Activated CD4-positive, alpha-beta T cell treated with anti-CD3 and anti-CD28 coated beads, Interleukin-2, Interleukin-4, amounts not matched to agents 100 ng/mL and 50 ng/mL, durations not matched to agents 16 hours and 8 hours (primary cell): ENCODE results near the gene ANKRD13C.
"Not testable (repeated sequence)": the region's sequence is repeated elsewhere in the genome, so short reads cannot be mapped to it uniquely, and the experiment has no call there.

Experiments
- DNase-seq: peaks from one replicate; pipeline ENCODE4 v3.0.0-alpha.2; 2020; ENCODE audit warnings: low spot score

ANKRD13C gene, protein sequence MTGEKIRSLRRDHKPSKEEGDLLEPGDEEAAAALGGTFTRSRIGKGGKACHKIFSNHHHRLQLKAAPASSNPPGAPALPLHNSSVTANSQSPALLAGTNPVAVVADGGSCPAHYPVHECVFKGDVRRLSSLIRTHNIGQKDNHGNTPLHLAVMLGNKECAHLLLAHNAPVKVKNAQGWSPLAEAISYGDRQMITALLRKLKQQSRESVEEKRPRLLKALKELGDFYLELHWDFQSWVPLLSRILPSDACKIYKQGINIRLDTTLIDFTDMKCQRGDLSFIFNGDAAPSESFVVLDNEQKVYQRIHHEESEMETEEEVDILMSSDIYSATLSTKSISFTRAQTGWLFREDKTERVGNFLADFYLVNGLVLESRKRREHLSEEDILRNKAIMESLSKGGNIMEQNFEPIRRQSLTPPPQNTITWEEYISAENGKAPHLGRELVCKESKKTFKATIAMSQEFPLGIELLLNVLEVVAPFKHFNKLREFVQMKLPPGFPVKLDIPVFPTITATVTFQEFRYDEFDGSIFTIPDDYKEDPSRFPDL

DNA sequence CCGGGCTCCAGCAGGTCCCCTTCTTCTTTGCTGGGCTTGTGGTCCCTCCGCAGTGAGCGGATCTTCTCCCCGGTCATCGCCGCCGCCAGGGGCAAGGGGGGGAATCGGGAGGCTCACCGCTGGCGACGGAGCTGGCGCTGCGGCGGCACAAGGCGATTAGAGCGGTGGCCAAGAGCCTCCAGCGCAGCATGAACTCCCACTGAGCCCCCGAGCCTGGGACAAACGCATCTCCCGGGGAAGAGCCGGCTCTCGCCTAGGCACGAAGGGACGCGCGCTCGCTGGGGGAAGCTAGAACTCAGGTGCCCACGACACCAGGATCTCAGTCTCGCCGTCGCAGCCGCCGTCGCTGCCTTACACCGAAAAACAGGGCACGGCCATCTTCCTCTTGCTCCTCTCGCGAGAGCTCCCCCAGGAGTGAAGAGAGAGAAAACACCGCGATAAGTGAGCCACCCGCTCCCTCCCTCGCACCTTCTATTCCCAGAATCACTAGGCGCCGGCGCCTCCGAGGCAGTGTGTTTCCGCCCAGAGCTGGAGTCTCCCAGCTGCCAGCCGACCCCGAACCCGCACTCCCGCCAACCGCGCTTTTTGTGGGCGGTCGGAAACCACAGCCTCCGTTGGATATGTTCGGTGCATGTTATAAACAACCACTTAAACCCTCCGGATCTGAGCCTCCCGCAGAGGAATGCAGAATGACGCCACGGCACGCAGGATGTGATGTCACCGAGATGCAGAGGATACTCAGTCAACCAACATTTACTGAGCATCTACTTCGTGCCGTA lies at the start of gene ANKRD13C:
TSS of gene ANKRD13C (minus strand) at position 391 of the 779 bp plus-strand sequence. CDS start at position 77, 314 bp downstream.
- peak; percentile 94 for DNase-seq

DNA sequence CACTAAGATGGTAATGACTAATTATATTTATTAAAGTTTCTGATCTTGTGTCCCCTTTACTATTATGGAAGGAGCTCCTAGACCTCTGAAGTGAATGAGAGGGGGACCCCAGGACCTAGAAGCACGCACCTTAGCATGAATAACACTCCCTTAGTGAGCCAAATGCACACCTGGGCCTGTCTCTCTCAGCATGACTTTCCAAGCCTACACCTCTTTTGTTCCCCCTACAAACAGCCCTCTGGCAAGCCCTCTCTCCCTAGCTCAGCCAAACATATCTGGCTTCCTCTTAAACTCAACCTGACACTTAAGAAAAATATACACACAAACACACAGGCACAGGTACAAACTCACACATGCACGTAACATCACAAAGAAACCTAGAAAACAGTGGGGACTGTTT lies 49.2 kb upstream of the ANKRD13C start:
- DNase-seq: no peak

DNA sequence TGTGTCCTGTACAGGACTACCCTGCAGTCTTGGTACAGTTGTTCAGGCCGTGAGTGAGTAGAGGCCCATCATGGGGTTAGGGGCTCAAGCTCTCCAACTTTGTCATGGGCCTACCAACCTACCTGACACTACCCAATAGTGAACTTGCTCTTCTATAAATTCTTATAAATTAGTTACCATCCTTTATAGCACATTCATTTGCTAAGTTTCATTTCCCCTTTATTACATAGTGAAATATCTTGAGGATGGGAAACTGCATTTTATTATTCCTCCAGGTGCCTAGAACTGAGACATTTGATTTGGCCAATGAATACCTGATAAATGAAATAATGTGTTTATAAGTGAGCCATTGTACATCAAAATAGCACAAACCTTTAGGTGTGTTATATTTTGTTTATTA lies 47.5 kb upstream of the ANKRD13C start:
- DNase-seq: no peak

DNA sequence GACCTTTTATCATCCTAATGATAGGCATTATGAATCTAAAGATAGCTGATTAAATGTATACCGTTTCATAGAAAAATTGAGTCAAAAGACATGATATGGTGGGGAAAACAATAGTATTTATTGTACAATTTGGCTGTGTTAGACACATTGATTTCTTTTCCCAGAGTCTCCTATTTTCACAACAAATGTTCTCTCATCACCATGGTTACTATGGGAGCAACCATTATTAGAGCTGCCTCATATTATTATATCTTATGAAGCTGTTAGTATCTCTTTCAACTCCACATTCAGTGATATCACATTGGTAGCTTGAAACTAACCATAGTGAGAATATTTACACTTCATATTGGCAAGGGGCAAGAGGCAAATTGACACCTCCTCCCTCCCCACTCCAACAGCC lies 45.8 kb upstream of the ANKRD13C start:
- DNase-seq: no peak

DNA sequence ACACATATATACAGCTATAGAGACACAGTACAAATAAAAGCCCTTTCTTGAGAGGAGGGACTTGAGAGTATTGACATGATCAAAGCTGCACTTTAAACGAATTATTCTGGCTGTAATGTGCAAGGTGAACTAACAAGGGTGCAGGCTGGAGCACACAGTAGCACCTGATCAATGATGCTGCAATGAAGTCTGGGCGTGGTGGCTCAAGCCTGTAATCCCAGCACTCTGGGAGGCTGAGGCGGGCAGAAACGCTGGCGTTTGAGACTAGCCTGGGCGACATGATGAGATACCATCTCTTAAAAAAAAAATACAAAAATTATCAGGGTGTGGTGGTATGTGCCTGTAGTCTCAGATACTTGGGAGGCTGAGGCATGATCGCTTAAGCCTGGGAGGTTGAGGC lies 42.5 kb upstream of the ANKRD13C start:
- no peak for DNase-seq

DNA sequence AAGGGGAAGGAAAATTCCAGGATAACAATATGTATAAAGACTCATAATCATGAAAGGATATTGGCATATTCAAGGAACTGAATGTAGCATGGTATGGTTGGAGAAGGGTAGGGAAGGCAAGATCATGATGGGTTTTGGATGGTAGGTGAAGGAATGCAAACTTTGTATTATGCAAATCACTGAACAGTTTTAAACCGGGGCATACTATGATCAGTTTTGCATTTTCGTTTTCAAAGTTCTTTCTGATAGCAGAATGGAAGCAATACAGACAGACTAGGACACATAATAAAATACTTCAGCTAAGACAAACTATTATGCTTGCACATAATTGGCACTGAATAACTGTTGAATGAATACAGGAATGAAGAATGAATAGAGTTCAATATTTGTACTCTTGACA lies 42.1 kb upstream of the ANKRD13C start:
- DNase-seq: no peak

DNA sequence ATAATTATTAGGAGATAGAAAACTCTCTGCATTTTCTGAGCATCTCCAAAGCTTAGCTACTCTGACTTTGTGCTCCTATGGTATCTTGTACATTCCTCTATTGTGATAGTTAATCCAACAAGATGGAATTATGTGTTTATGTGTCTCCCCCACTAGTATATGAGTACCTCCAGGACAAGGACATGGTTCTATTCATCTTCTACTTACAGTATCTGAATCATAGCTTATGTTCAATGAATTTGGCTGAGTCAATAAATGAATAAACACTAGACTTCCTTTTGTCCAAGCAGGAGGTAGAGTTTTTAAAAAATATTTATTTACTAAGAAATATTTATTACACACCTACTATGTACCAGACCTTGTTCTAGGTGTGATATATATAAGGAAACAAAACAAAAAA lies 38.1 kb upstream of the ANKRD13C start:
- no peak for DNase-seq

DNA sequence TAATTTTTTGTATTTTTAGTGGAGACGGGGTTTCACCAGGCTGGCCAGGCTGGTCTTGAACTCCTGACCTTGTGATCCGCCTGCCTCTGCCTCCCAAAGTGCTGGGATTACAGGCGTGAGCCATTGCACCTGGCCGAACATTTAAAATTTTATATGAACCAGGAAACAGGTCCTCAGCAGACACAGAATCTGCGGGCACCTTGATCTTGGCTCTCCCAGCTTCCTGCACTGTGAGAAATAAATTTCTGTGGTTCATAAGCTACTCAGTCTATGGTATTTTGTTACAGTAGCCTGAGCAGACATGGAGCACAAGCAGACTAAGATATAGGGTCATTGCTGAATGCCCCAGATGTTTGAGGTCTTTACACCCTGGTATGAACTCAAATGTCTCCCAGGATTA lies 33.0 kb upstream of the ANKRD13C start:
- DNase-seq: no peak

DNA sequence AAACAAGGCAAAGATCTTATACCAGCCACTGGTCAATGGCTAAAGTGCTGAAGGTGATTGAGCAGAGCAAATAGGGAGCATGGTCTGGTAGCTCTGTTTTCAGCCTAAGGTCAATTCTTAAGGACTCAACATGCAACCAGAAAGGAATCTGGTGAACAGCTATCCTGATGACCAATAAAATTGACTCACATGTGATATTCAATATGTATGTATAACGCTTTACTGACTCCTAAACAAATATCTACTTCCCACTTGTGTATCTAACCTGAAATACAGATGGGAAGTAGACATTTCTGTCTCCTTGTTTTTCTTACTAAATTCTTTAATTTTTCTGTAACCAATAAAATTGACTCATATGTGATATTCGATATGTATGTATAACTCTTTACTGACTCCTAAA lies 31.6 kb upstream of the ANKRD13C start:
- DNase-seq: no peak

DNA sequence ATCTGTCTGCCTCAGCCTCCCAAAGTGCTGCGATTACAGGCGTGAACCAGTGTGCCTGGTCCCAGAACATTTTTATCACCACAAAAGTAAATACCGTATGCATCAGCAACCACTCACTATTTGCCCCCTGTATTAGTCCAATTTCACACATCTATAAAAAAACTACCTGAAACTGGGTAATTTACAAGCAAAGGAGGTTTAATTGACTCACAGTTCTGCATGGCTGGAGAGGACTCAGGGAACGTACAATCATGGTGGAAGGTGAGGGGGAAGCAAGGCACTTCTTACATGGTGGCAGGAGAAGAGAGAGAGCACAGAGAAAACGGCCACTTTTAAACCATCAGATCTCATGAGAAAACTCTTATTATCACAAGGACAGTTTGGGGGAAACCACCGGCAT lies 31.0 kb upstream of the ANKRD13C start:
- no peak for DNase-seq

DNA sequence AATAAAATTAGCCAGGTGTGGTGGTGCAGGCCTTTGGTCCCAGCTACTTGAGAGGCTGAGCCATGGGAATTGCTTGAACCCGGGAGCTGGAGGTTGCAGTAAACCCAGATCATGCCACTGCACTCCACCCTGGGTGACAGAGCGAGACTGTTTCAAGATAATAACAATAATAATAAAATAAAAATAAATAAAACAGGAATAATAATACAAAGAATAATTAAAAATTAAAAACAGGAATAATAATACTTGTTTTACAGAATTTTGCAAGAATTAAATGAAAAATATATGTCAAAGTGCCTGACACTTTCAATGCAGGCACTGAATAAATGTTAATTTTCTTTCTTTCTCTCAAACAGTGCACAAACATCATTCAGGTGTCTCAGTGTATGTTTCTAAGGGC lies 30.0 kb upstream of the ANKRD13C start:
- DNase-seq: no peak

DNA sequence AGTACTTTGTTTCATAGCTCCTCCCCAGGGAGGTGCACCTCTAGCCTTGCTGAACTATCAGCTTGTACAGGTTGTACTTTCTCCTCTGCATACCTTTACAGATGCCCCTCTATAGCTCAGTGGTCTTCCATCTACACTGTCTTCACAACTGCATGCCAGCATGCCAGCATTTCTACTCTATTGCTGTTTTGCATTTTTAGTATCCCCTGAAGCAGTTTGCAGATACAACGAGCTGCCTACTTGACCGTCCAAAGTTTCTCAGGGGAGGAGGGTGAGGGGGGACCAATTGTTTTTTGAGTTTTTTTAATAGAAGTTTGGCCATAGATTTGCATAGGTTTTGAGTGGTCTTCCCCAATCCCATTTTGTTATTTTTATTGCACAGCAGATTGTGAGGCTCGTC lies 29.0 kb upstream of the ANKRD13C start:
- DNase-seq: no peak

DNA sequence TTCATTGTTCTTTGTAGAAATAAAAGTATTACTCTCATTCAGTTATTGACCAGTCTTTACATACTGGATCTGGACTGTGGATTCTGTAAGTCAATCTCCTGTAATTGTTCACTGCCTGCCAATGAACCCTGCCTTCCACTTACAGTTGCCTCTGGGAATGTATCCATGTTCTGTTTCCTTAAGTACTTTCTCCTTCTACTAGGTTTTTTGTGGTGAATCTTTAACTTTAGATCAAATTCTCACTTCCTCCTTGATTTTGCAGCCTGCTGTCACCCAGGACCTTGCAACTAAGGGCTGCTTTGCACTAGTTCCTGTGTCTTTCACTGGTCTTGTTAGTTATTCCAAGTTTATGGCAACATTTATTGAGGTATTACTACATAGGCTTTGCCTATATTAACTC lies 28.2 kb upstream of the ANKRD13C start:
- DNase-seq: no peak

DNA sequence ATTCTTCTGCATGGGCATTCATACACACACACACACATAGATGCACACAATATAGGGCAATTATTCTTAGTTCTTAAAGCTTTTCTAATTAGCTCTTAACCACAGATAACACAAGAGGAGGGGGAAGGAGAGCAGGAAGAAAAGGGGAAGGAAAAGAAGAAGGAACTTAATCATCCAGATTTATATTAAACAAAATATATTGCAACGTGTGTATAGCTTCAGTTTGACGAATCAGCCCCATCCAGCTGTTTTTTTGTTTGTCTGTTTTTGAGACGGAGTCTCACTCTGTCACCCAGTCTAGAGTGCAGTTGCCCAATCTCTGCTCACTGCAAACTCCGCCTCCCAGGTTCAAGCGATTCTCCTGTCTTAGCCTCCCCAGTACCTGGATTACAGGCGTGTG lies 21.7 kb upstream of the ANKRD13C start:
- DNase-seq: no peak

DNA sequence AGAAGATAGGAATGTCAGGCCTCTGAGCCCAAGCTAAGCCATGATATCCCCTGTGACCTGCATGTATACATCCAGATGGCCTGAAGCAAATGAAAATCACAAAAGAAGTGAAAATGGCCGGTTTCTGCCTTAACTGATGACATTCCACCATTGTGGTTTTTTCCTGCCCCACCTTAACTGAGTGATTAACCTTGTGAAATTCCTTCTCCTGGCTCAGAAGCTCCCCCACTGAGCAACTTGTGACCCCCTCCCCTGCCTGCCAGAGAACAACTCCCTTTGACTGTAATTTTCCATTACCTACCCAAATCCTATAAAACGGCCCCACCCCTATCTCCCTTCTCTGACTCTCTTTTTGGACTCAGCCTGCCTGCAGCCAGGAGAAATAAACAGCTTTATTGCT lies 19.1 kb upstream of the ANKRD13C start:
- DNase-seq: not testable (repeated sequence)

DNA sequence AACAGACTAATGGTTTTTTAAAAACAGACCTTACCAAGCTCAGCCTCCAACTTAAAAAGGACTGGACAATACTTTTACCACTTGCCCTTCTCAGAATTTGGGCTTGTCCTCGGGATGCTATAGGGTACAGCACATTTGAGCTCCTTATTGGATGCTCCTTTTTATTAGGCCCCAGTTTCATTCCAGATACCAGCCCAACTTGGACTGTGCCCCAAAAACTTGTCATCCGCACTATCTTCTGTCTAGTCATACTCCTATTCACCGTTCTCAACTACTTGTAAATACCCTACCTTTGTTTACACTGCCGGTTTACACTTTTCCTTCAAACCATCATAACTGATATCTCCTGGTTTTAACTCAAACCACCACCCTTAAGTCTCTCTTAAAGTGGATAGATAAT lies 17.9 kb upstream of the ANKRD13C start:
- no peak for DNase-seq

DNA sequence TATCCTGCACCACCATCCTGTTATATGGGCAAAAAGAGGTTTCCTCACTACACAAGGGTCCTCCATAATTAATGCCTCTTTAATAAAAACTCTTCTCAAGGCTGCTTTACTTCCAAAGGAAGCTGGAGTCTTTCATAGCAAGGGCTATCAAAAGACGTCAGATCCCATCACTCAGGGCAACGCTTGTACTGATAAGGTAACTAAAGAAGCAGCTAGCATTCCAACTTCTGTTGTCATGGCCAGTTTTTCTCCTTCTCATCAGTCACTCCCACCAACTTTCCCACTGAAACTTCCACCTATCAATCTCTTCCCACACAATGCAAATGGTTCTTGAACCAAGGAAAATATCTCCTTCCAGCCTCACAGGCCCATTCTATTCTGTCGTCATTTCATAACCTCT lies 17.1 kb upstream of the ANKRD13C start:
- not testable (repeated sequence) for DNase-seq

DNA sequence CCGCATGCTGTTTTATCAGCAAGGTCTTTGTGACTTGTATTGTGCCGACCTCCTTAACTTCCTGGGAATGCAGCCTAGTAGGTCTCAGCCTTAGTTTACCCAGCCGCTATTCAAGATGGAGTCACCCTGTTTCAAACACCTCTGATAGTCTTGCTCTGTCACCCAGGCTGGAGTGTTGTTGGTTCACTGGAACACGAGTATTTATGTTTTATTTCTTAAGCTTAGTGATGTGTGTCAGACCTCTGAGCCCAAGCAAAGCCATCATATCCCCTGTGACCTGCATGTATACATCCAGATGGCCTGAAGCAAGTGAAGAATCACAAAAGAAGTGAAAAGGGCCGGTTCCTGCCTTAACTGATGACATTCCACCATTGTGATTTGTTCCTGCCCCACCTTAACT lies 12.9 kb upstream of the ANKRD13C start:
- not testable (repeated sequence) for DNase-seq

DNA sequence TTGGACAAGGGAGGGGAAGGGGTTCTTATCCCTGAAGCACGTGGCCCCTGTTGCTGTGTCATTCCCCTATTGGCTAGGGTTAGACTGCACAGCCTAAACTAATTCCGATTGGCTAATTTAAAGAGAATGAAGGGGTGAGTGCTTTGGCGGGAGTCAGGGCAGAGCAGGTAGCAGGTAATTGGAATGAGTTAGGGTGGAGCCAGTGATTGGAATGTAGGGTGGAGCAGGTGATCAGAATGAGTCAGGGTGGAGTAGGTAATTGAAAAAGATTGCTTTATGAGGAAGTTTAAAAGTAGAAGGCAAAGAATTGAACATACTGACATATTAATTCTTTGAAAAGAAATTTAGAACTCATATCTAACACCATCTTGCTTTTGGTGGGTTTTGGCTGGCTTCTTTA lies 12.5 kb upstream of the ANKRD13C start:
- DNase-seq: not testable (repeated sequence)

DNA sequence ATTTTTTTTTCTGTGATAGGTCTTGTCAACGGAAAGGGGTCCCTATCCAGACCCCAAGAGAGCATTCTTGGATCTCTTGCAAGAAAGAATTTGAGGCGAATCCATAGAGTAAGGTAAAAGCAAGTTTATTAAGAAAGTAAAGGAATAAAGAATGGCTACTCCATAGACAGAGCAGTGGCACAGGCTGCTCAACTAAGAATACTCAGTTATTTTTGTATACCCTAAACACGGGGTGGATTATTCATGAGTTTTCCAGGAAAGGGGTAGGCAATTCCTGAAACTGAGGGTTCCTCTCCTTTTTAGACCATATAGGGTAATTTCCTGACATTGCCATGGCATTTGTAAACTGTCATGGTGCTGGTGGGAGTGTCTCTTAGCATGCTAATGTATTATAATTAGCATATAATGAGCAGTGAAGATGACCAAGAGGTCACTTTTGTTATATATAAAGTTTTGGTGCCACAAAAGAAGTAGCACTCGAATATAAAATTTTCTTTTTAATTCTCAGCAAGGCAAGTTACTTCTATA lies 12.0 kb upstream of the ANKRD13C start:
- DNase-seq: not testable (repeated sequence)

DNA sequence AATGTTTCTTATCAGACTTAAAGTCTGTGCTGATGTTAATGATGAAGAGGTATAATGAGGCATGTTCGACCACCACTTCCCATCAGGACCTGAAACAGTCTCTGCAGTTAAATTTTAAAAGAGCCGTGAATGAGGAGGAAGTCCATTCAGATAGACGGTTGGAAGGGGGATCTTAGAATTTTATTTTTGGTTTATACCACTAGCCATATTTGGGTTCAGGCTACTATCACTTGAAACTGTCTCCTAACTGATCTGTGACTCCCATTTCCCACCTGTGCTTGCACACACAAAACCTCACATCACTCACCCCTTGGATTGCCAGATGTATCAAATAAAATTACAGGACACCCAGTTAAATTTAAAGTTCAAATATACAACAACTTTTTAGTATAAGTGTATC lies 9.9 kb upstream of the ANKRD13C start:
- DNase-seq: no peak

DNA sequence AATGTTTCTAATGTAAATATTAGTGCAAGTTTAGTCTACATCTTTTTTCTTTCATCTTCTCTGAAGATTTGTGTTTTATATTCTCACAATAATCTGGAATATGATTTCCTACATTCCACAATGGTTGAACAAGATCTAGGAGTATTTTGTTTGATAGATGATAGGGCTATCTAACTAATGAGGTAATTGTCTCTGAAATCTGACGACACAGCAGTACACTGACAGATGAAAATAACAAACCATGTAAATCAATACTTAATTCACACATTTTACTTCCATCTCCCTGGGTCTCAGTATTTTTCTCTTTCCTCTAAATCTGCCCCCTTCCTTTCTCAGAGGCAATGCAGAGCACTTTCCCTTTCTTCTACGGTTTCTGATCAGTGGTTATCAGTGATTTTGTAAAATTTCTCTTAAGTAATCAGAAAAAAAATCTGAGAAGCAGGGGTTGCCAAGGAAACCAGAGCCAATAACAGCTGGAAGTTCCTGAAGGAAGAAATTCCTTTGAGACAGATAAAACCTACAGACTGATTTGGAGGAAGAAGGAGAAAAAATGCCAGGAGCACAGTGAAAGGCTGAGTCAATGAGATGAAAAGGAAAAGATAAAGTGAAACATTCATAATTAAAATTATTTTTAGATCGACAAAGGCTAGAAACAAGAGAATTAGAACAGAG lies 7.3 kb upstream of the ANKRD13C start:
- no peak for DNase-seq
